Measurements from ENCODE around the gene COG5.

DNA sequence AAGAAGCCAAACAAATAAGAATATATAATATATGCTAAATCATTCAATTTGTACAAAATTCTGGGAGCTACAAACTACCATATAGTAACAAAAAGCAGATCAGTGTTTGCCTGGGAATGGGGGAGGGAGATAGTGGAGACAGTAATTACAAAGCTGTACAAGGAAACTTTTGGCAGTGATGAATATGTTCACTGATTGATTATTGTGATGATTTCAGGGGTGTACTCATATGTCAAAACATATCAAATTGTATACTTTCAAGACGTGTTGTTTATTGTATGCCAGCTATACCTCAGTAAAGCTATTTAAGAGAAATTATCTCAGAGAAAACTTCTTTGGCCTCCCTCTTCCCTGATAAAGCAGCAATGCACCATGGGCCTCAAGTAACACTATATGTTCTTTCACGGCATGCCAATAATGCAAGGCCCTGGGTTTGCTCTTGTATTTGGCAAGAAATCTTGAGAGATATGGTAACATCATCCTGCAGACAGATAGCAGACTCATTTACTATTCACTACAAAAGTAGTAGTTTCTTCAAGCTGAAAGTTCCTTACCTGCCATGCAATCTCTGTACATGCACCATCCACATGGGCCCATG lies 261.4 kb downstream of the COG5 start:
- TF ChIP-seq, protein P1, sequence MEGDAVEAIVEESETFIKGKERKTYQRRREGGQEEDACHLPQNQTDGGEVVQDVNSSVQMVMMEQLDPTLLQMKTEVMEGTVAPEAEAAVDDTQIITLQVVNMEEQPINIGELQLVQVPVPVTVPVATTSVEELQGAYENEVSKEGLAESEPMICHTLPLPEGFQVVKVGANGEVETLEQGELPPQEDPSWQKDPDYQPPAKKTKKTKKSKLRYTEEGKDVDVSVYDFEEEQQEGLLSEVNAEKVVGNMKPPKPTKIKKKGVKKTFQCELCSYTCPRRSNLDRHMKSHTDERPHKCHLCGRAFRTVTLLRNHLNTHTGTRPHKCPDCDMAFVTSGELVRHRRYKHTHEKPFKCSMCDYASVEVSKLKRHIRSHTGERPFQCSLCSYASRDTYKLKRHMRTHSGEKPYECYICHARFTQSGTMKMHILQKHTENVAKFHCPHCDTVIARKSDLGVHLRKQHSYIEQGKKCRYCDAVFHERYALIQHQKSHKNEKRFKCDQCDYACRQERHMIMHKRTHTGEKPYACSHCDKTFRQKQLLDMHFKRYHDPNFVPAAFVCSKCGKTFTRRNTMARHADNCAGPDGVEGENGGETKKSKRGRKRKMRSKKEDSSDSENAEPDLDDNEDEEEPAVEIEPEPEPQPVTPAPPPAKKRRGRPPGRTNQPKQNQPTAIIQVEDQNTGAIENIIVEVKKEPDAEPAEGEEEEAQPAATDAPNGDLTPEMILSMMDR (IDR thresholded peaks at IDR 0.05) = no peak
- TF ChIP-seq, protein P2, sequence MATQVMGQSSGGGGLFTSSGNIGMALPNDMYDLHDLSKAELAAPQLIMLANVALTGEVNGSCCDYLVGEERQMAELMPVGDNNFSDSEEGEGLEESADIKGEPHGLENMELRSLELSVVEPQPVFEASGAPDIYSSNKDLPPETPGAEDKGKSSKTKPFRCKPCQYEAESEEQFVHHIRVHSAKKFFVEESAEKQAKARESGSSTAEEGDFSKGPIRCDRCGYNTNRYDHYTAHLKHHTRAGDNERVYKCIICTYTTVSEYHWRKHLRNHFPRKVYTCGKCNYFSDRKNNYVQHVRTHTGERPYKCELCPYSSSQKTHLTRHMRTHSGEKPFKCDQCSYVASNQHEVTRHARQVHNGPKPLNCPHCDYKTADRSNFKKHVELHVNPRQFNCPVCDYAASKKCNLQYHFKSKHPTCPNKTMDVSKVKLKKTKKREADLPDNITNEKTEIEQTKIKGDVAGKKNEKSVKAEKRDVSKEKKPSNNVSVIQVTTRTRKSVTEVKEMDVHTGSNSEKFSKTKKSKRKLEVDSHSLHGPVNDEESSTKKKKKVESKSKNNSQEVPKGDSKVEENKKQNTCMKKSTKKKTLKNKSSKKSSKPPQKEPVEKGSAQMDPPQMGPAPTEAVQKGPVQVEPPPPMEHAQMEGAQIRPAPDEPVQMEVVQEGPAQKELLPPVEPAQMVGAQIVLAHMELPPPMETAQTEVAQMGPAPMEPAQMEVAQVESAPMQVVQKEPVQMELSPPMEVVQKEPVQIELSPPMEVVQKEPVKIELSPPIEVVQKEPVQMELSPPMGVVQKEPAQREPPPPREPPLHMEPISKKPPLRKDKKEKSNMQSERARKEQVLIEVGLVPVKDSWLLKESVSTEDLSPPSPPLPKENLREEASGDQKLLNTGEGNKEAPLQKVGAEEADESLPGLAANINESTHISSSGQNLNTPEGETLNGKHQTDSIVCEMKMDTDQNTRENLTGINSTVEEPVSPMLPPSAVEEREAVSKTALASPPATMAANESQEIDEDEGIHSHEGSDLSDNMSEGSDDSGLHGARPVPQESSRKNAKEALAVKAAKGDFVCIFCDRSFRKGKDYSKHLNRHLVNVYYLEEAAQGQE (IDR thresholded peaks at IDR 0.05; ENCODE audit: insufficient read depth in 1 of 2, low read depth in 2 of 2, low read length in 1 of 2) = no peak
- TF ChIP-seq SIN3A (IDR thresholded peaks at IDR 0.05; ENCODE audit: borderline replicate concordance, insufficient read depth, low read depth, low read length) (no peak), TCF7L2 (IDR thresholded peaks at IDR 0.05; ENCODE audit: low read depth, low read length) (no peak)
